CD1c-positive myeloid dendritic cell (primary cell): Measurements from ENCODE around the gene SHISA4.
A peak's percentile ranks its signal among the peaks of the same experiment; 100 is the strongest.
"Not testable (repeated sequence)": the region's sequence is repeated elsewhere in the genome, so short reads cannot be mapped to it uniquely, and the experiment has no call there.

Source experiments
- DNase-seq: peaks from one replicate; pipeline ENCODE4 v3.0.0-alpha.2; 2016; ENCODE audit errors: extremely low spot score

SHISA4 gene

GRCh38 chr1:201888282-201889089, at the start of gene SHISA4:
TSS of gene SHISA4 (plus strand) at chr1:201888898. CDS start at chr1:201888995, 97 bp downstream.
- DNase-seq = peak; percentile 45

GRCh38 chr1:201839089-201839488, 49.6 kb upstream of the SHISA4 start:
- DNase-seq = not testable (repeated sequence)

- DNase-seq = no peak
Observed at GRCh38 chr1:201840055-201840454, 48.6 kb upstream of the SHISA4 start.

GRCh38 chr1:201840490-201840889, 48.2 kb upstream of the SHISA4 start:
- DNase-seq = no peak

- peak; percentile 6 for DNase-seq
Observed at GRCh38 chr1:201841265-201841912, 47.3 kb upstream of the SHISA4 start.

GRCh38 chr1:201842472-201843027, 46.1 kb upstream of the SHISA4 start:
- DNase-seq = peak; percentile 34

- no peak for DNase-seq
Observed at GRCh38 chr1:201845331-201846083, 43.2 kb upstream of the SHISA4 start.

GRCh38 chr1:201847150-201847549, 41.5 kb upstream of the SHISA4 start:
- DNase-seq = no peak

GRCh38 chr1:201848230-201848629, 40.5 kb upstream of the SHISA4 start:
- DNase-seq = no peak

GRCh38 chr1:201849372-201850052, 39.2 kb upstream of the SHISA4 start:
- no peak for DNase-seq

- no peak for DNase-seq
Observed at GRCh38 chr1:201850053-201850397, 38.7 kb upstream of the SHISA4 start.

- DNase-seq = no peak
Observed at GRCh38 chr1:201851949-201852348, 36.7 kb upstream of the SHISA4 start.

- DNase-seq = not testable (repeated sequence)
Observed at GRCh38 chr1:201856722-201857121, 32.0 kb upstream of the SHISA4 start.

- DNase-seq = no peak
Observed at GRCh38 chr1:201859424-201859823, 29.3 kb upstream of the SHISA4 start.

GRCh38 chr1:201861448-201861847, 27.2 kb upstream of the SHISA4 start:
- no peak for DNase-seq

- DNase-seq = no peak
Observed at GRCh38 chr1:201870397-201870796, 18.3 kb upstream of the SHISA4 start.

GRCh38 chr1:201874672-201875071, 14.0 kb upstream of the SHISA4 start:
- DNase-seq = no peak

- DNase-seq = no peak
Observed at GRCh38 chr1:201876148-201876818, 12.4 kb upstream of the SHISA4 start.

GRCh38 chr1:201877877-201878401, 10.8 kb upstream of the SHISA4 start:
- DNase-seq = peak; percentile 51

GRCh38 chr1:201880928-201881571, 7.6 kb upstream of the SHISA4 start:
- DNase-seq = peak; percentile 36
